Calu3 (cell line): ENCODE measurements around the gene CRTC2. TPM values are rescaled to one million over a fixed set of nuclear protein-coding genes. Genes with fewer than 3 reads are reported as not detected.

Experiments used
- BruUV-seq: library from RNA; stranded (reverse); fragments of 400-500 nt; replicated peaks from 2 replicates; lab custom pipeline; 2021; lab: Mats Ljungman, UMichigan
- CTCF ChIA-PET: fragments of 300-600 bp; sonication (Branson Sonifier 250); formaldehyde crosslinking; loops from one replicate; lab custom pipeline; 2022; ENCODE audit warnings: antibody characterized with exemption; lab: Charles Lee
- DNase-seq: peaks from one replicate; pipeline ENCODE4 v3.0.0; 2022
- H3K27ac Mint-ChIP-seq: one replicate; pipeline ENCODE4 v1.8.0; 2022; ENCODE audit warnings: mixed read lengths; ENCODE audit not compliant: unreplicated experiment
- H3K27me3 Mint-ChIP-seq: one replicate; pipeline ENCODE4 v1.8.0; 2022; ENCODE audit warnings: mixed read lengths; ENCODE audit not compliant: unreplicated experiment
- H3K36me3 Mint-ChIP-seq: one replicate; pipeline ENCODE4 v1.8.0; 2022; ENCODE audit warnings: mild to moderate bottlenecking, moderate library complexity, mixed read lengths; ENCODE audit not compliant: insufficient read depth, unreplicated experiment
- H3K4me1 Mint-ChIP-seq: one replicate; pipeline ENCODE4 v1.8.0; 2022; ENCODE audit warnings: mild to moderate bottlenecking, low read depth, mixed read lengths; ENCODE audit not compliant: unreplicated experiment
- H3K4me3 Mint-ChIP-seq: one replicate; pipeline ENCODE4 v1.8.0; 2022; ENCODE audit warnings: mild to moderate bottlenecking, low read depth, moderate library complexity, mixed read lengths; ENCODE audit not compliant: unreplicated experiment
- H3K9me3 Mint-ChIP-seq: one replicate; pipeline ENCODE4 v1.8.0; 2022; ENCODE audit warnings: low read depth, mixed read lengths; ENCODE audit not compliant: unreplicated experiment
- CTCF ChIP-seq: fragments of 200-600 bp; IDR thresholded peaks from one replicate; pipeline ENCODE4 v1.8.0; 2022; ENCODE audit warnings: antibody characterized with exemption; ENCODE audit not compliant: unreplicated experiment
- intact Hi-C: fragments of 100-400 bp; cut with micrococcal nuclease; formaldehyde crosslinking; loops from one replicate; pipeline ENCODE4 v1.10.0; 2022; ENCODE audit not compliant: unreplicated experiment
- total RNA-seq: library from RNA; stranded (reverse); gene quantifications from 2 replicates; pipeline ENCODE4 v1.2.3, GENCODE V29; 2022

The CRTC2 gene
- total RNA-seq, 1 experiment from 2014 or later: 52.1 TPM

- intact Hi-C loops: loop anchor here (1.0 kb wide), 1 partner anchor 40 kb away; the partner anchor contains the start of gene RAB13
Measured at GRCh38 chr1:153945795-153946621, 12.4 kb downstream of the CRTC2 start.

GRCh38 chr1:153945131-153945794 lies 13.1 kb downstream of the CRTC2 start:
- H3K27me3 Mint-ChIP-seq: no peaks in the 10 kb centered on the region
- peak; percentile 35 for DNase-seq
- TF ChIP-seq CTCF: no peak
- H3K36me3 Mint-ChIP-seq: peaks cover 50% of the 10 kb centered on the region
- H3K9me3 Mint-ChIP-seq: no peaks in the 10 kb centered on the region
- H3K27ac Mint-ChIP-seq: peak overlapping the region; percentile 59
- peak overlapping the region; percentile 86 for H3K4me3 Mint-ChIP-seq
- CTCF ChIA-PET: interaction anchor here (1.0 to 1.9 kb wide), 5 partner anchors 14 to 124 kb away, joined by 3 to 9 read pairs (median 4); partner anchors contain the start of genes GATAD2B and SLC39A1
- no TSS peak for BruUV-seq
- H3K4me1 Mint-ChIP-seq: peaks cover 17% of the 10 kb centered on the region
- intact Hi-C loops: loop anchor here (1.0 kb wide), 1 partner anchor 41 kb away; the partner anchor contains the start of gene RAB13

More at GRCh38 chr1:153945795-153946621, 12.4 kb downstream of the CRTC2 start:
- H3K27me3 Mint-ChIP-seq: no peaks in the 10 kb centered on the region
- peak overlapping the region; percentile 86 for H3K4me3 Mint-ChIP-seq
- H3K4me1 Mint-ChIP-seq: peaks cover 17% of the 10 kb centered on the region
- BruUV-seq: no TSS peak
- no peak for TF ChIP-seq CTCF
- H3K27ac Mint-ChIP-seq: peak overlapping the region; percentile 59
- peak; percentile 68 for DNase-seq
- peaks cover 47% of the 10 kb centered on the region for H3K36me3 Mint-ChIP-seq
- H3K9me3 Mint-ChIP-seq: no peaks in the 10 kb centered on the region
- CTCF ChIA-PET: interaction anchor here (0.7 to 1.9 kb wide), 14 partner anchors 12 to 160 kb away, joined by 3 to 9 read pairs (median 3); partner anchors contain the start of genes CREB3L4, CRTC2, RAB13 and SLC39A1

- no peak for TF ChIP-seq CTCF
- peaks cover 17% of the 10 kb centered on the region for H3K4me1 Mint-ChIP-seq
- H3K27me3 Mint-ChIP-seq: no peaks in the 10 kb centered on the region
- peak overlapping the region; percentile 86 for H3K4me3 Mint-ChIP-seq
- H3K9me3 Mint-ChIP-seq: no peaks in the 10 kb centered on the region
- intact Hi-C loops: loop anchor here (1.0 kb wide), 1 partner anchor 42 kb away; the partner anchor contains the start of gene RAB13
- BruUV-seq: TSS peak; percentile 15
- DNase-seq: no peak
- CTCF ChIA-PET: interaction anchor here (1.2 kb wide), 1 partner anchor 22 kb away, joined by 3 read pairs; the partner anchor contains the start of gene GATAD2B
- H3K36me3 Mint-ChIP-seq: peaks cover 50% of the 10 kb centered on the region
- peak overlapping the region; percentile 18 for H3K27ac Mint-ChIP-seq
Measured at GRCh38 chr1:153944827-153945117, 13.6 kb downstream of the CRTC2 start.

- no peak for TF ChIP-seq CTCF
- Mint-ChIP-seq H3K27me3 (no peaks in the 10 kb centered on the region), H3K4me3 (peak overlapping the region; percentile 86), H3K9me3 (no peaks in the 10 kb centered on the region), H3K27ac (peak overlapping the region; percentile 18), H3K4me1 (peaks cover 17% of the 10 kb centered on the region), H3K36me3 (peaks cover 55% of the 10 kb centered on the region)
- CTCF ChIA-PET: interaction anchor here (0.6 to 1.2 kb wide), 5 partner anchors 9 to 40 kb away, joined by 3 to 6 read pairs (median 3); partner anchors contain the start of genes CRTC2 and GATAD2B
- BruUV-seq: no TSS peak
- intact Hi-C loops: no loop called here
- DNase-seq: no peak
Measured at GRCh38 chr1:153944005-153944826, 14.2 kb downstream of the CRTC2 start.
